Stomach (tissue), 9 donors: ENCODE results near the gene ZNF81. TPM values are rescaled to one million over a fixed set of nuclear protein-coding genes. Genes with fewer than 3 reads are reported as not detected.
"Not testable (repeated sequence)": the region's sequence is repeated elsewhere in the genome, so short reads cannot be mapped to it uniquely, and the experiment has no call there.

Experiments
- DNase-seq, 2 donors: peaks; one replicate each; pipeline versions ENCODE4 v3.0.0 to v3.0.0-alpha.2; 2013 to 2019
- H3K27ac ChIP-seq, 5 donors: fragments of 200-600 bp in 4 of 5; sonication (generic) in 4 of 5; one replicate each; pipeline ENCODE4 v1.5.1; 2013 to 2019; ENCODE audit warnings: mild to moderate bottlenecking in 1 of 5, moderate library complexity in 1 of 5
- H3K27me3 ChIP-seq, 3 donors: fragments of 200-600 bp; sonication (generic); one replicate each; pipeline ENCODE4 v1.5.1; 2017 to 2019; ENCODE audit warnings: mixed run types in 1 of 3
- H3K36me3 ChIP-seq, 4 donors: fragments of 200-600 bp; sonication (generic); 1 replicate in 3 of 4; 2 replicates in 1 of 4; pipeline ENCODE4 v1.5.1; 2016 to 2019
- H3K4me1 ChIP-seq, 4 donors: fragments of 200-600 bp; sonication (generic); one replicate each; pipeline ENCODE4 v1.5.1; 2016 to 2019
- H3K4me3 ChIP-seq, 4 donors: fragments of 200-600 bp; sonication (generic) in 3 of 4; one replicate each; pipeline ENCODE4 v1.5.1; 2016 to 2019; ENCODE audit warnings: mild to moderate bottlenecking in 1 of 4
- H3K9me3 ChIP-seq, 4 donors: fragments of 200-600 bp; sonication (generic); one replicate each; pipeline ENCODE4 v1.5.1; 2016 to 2019
- CTCF ChIP-seq, 7 experiments: fragments of 450-650 bp in 4 of 7; fragments of 200-600 bp in 3 of 7; sonication (generic) in 3 of 7; IDR thresholded peaks; one replicate each; pipeline ENCODE4 v1.5.1; 2016 to 2019; ENCODE audit warnings: antibody characterized with exemption in 7 of 7, control low read depth in 2 of 7, mild to moderate bottlenecking in 1 of 7
- EP300 ChIP-seq: sonication (generic); formaldehyde crosslinking; IDR thresholded peaks from one replicate; pipeline ENCODE4 v1.6.1; 2017; ENCODE audit warnings: antibody characterized with exemption
- POLR2A ChIP-seq, 4 donors: fragments of 450-650 bp; IDR thresholded peaks; one replicate each; pipeline ENCODE4 v1.6.1; 2016; ENCODE audit warnings: antibody characterized with exemption in 4 of 4, control low read depth in 2 of 4, mild to moderate bottlenecking in 1 of 4, moderate library complexity in 1 of 4
- POLR2AphosphoS5 ChIP-seq, 3 donors: sonication (generic); formaldehyde crosslinking; IDR thresholded peaks; one replicate each; pipeline ENCODE4 v1.6.1; 2016; ENCODE audit warnings: antibody characterized with exemption in 3 of 3
- WGBS, 5 donors: extraction: QIAGEN DNeasy Blood & Tissue Kit in 3 of 5; methylation state at CpG; one replicate each; pipeline versions ENCODE4 v1.1.5 to v1.1.7; 2013 to 2018; 5-methylcytosine and 5-hydroxymethylcytosine counted together
- intact Hi-C: fragments of 100-400 bp; cut with DNase I; formaldehyde crosslinking; loops from one replicate; pipeline ENCODE4 v1.15.1; 2023; ENCODE audit warnings: low total_unique reads
- polyA plus RNA-seq, 3 donors: library from polyadenylated mRNA; stranded (reverse); fragments of 200-250 nt; gene quantifications; one replicate each; pipeline ENCODE4 v1.2.3, GENCODE V29; 2013
- total RNA-seq, 5 donors: library from RNA; depleted of rRNA; stranded (reverse); fragments of >200 nt; gene quantifications; one replicate each; pipeline versions ENCODE4 v1.1.0 to v1.2.3, GENCODE V29; 2014 to 2016
- donor health status: healthy with polysubstance abuse.
- donor health status: Bipolar disorder and iron deficiency.
- donor health status: healthy.

ZNF81 gene
- total and polyA plus RNA-seq, 8 donors: 0.46 to 10.5 (median 2.5) TPM

- H3K4me1 ChIP-seq: no peaks in the 10 kb centered on the region
- peak in 1 of 2 donors; percentile 54 for DNase-seq
- TF ChIP-seq EP300: no peak
- no peak for TF ChIP-seq POLR2AphosphoS5 (IDR thresholded peaks at IDR 0.05)
- TF ChIP-seq POLR2A (IDR thresholded peaks at IDR 0.05): no peak
- TF ChIP-seq CTCF (IDR thresholded peaks at IDR 0.05): no peak
- peaks cover 0 to 17% (median 7%) of the 10 kb centered on the region in 4 donors for H3K9me3 ChIP-seq
- no peaks in the 10 kb centered on the region for H3K27me3 ChIP-seq
- no peak overlapping the region for H3K27ac ChIP-seq
- H3K4me3 ChIP-seq: peak overlapping the region in 1 of 4 donors; percentile 18
- WGBS, 5 donors: 15 to 57% (median 24%) methylated on average over 14 to 15 of the region's 15 CpGs
- intact Hi-C loops: no loop called here
- H3K36me3 ChIP-seq: no peaks in the 10 kb centered on the region
These were observed 99.7 kb downstream of the ZNF81 start for GRCh38 chrX:47936224-47936939.

GRCh38 chrX:47936940-47937317 is 100.2 kb downstream of the ZNF81 start:
- Histone ChIP-seq H3K4me3 (no peak overlapping the region), H3K36me3 (no peaks in the 10 kb centered on the region), H3K27ac (no peak overlapping the region), H3K4me1 (no peaks in the 10 kb centered on the region), H3K9me3 (peaks cover 0 to 17% (median 7%) of the 10 kb centered on the region in 4 donors), H3K27me3 (no peaks in the 10 kb centered on the region)
- DNase-seq: no peak
- intact Hi-C loops: no loop called here
- TF ChIP-seq POLR2A (IDR thresholded peaks at IDR 0.05) (no peak), EP300 (no peak), CTCF (IDR thresholded peaks at IDR 0.05) (no peak), POLR2AphosphoS5 (IDR thresholded peaks at IDR 0.05) (no peak)
- 57 to 84% (median 74%) methylated on average over 3 of the region's 3 CpGs for WGBS, 5 donors

DNA sequence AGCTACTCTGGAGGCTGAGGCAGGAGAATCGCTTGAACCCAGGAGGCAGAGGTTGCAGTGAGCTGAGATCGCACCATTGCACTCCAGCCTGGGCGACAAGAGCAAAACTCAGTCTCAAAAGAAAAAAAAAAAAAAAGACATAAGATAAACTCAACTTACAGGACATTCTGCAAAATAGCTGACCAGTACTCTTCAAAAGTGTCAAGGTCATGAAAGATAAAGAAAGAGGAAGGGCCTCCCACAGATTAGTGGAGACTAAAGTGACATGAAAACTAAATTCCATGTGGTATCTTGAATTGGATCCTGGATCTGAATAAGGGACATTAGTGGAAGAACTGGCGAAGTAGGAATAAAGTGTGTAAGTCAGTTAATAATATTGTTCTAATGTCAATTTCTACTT is 103.7 kb downstream of the ZNF81 start:
- no peak for DNase-seq
- H3K9me3 ChIP-seq: peaks cover 0 to 35% (median 17%) of the 10 kb centered on the region in 4 donors
- 76 to 100% (median 92%) methylated on average over 4 of the region's 4 CpGs for WGBS, 5 donors
- no peaks in the 10 kb centered on the region for H3K36me3 ChIP-seq
- no peaks in the 10 kb centered on the region for H3K4me1 ChIP-seq
- H3K27me3 ChIP-seq: no peaks in the 10 kb centered on the region
- no peak for TF ChIP-seq POLR2AphosphoS5 (IDR thresholded peaks at IDR 0.05)
- no peak for TF ChIP-seq CTCF (IDR thresholded peaks at IDR 0.05)
- no peak for TF ChIP-seq POLR2A (IDR thresholded peaks at IDR 0.05)
- no peak for TF ChIP-seq EP300
- no peak overlapping the region for H3K27ac ChIP-seq
- H3K4me3 ChIP-seq: no peak overlapping the region
- intact Hi-C loops: no loop called here

GRCh38 chrX:47941423-47941822 is 104.7 kb downstream of the ZNF81 start:
- no peak for DNase-seq
- no peak for TF ChIP-seq CTCF (IDR thresholded peaks at IDR 0.05)
- Histone ChIP-seq H3K27ac (no peak overlapping the region), H3K9me3 (peaks cover 0 to 39% (median 17%) of the 10 kb centered on the region in 4 donors), H3K27me3 (no peaks in the 10 kb centered on the region), H3K36me3 (no peaks in the 10 kb centered on the region), H3K4me3 (no peak overlapping the region), H3K4me1 (no peaks in the 10 kb centered on the region)
- 52 to 80% (median 74%) methylated on average over 4 of the region's 4 CpGs for whole genome bisulfite sequencing, 5 donors
- intact Hi-C loops: no loop called here

DNA sequence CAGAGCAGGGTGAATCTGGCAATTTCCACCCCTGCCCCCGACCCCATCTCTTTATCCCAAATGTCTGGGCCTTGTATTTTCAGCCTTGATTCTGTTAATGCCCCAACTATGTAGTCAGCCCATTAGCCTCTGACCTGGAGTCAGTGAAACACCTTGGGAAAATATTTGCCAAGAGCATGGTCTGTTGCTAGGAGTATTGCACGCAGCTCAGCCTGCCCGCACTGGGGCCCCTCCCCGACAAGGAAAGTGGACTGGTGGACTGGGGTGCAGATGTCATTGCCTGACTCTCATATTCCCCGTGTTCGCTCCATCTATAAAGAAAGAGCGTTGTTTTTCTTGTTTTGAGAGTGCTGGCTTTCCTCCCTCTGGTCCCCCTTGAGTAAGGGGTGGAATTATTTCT is 118.6 kb downstream of the ZNF81 start:
- H3K4me1 ChIP-seq, DNase-seq, H3K27me3 ChIP-seq, intact Hi-C loops, H3K27ac ChIP-seq, H3K4me3 ChIP-seq, H3K36me3 ChIP-seq: not testable (repeated sequence)
- H3K9me3 ChIP-seq: peaks cover 0 to 26% (median 9%) of the 10 kb centered on the region in 4 donors
- WGBS, 5 donors: 44 to 100% (median 56%) methylated on average over 4 to 7 of the region's 7 CpGs
